ENCODE results near the gene SLC35A4. TPM values are rescaled to one million over a fixed set of nuclear protein-coding genes. Genes with fewer than 3 reads are reported as not detected.
"Not testable (repeated sequence)": the region's sequence is repeated elsewhere in the genome, so short reads cannot be mapped to it uniquely, and the experiment has no call there.

SLC35A4 gene
- total RNA-seq, 1 donor from 2014 or later: 91.9 TPM

GRCh38 chr5:140603446-140603698 lies 38.7 kb downstream of the SLC35A4 start:
- H3K36me3 Mint-ChIP-seq (ENCODE audit: low read depth); DNase-seq (ENCODE audit: low spot score); H3K9me3 Mint-ChIP-seq; H3K4me1 Mint-ChIP-seq (ENCODE audit: low read depth); H3K4me3 Mint-ChIP-seq (ENCODE audit: low read depth); intact Hi-C loops (cut with micrococcal nuclease); H3K27ac Mint-ChIP-seq; H3K27me3 Mint-ChIP-seq (ENCODE audit: low read depth): not testable (repeated sequence)

- intact Hi-C loops (cut with micrococcal nuclease): no loop called here
- Mint-ChIP-seq H3K27ac (no peak overlapping the region), H3K4me3 (ENCODE audit: low read depth) (no peak overlapping the region), H3K4me1 (ENCODE audit: low read depth) (no peaks in the 10 kb centered on the region), H3K27me3 (ENCODE audit: low read depth) (peaks cover 8% of the 10 kb centered on the region), H3K9me3 (no peaks in the 10 kb centered on the region), H3K36me3 (ENCODE audit: low read depth) (no peaks in the 10 kb centered on the region)
- DNase-seq (ENCODE audit: low spot score): no peak
Measured at GRCh38 chr5:140603734-140604133, 39.1 kb downstream of the SLC35A4 start.

- Mint-ChIP-seq H3K4me1 (ENCODE audit: low read depth) (no peaks in the 10 kb centered on the region), H3K4me3 (ENCODE audit: low read depth) (no peak overlapping the region), H3K9me3 (no peaks in the 10 kb centered on the region), H3K27ac (no peak overlapping the region), H3K36me3 (ENCODE audit: low read depth) (no peaks in the 10 kb centered on the region), H3K27me3 (ENCODE audit: low read depth) (peaks cover 10% of the 10 kb centered on the region)
- intact Hi-C loops (cut with micrococcal nuclease): no loop called here
- DNase-seq (ENCODE audit: low spot score): no peak
Measured at GRCh38 chr5:140605879-140606278, 41.3 kb downstream of the SLC35A4 start.

GRCh38 chr5:140607031-140607430 lies 42.4 kb downstream of the SLC35A4 start:
- Mint-ChIP-seq H3K9me3 (no peaks in the 10 kb centered on the region), H3K36me3 (ENCODE audit: low read depth) (no peaks in the 10 kb centered on the region), H3K4me3 (ENCODE audit: low read depth) (no peak overlapping the region), H3K27ac (no peak overlapping the region), H3K4me1 (ENCODE audit: low read depth) (peaks cover 4% of the 10 kb centered on the region), H3K27me3 (ENCODE audit: low read depth) (peaks cover 10% of the 10 kb centered on the region)
- intact Hi-C loops (cut with micrococcal nuclease): no loop called here
- DNase-seq (ENCODE audit: low spot score): no peak

GRCh38 chr5:140608722-140609121 lies 44.1 kb downstream of the SLC35A4 start:
- intact Hi-C loops (cut with micrococcal nuclease): no loop called here
- Mint-ChIP-seq H3K9me3 (no peaks in the 10 kb centered on the region), H3K27me3 (ENCODE audit: low read depth) (peaks cover 10% of the 10 kb centered on the region), H3K36me3 (ENCODE audit: low read depth) (no peaks in the 10 kb centered on the region), H3K4me3 (ENCODE audit: low read depth) (no peak overlapping the region), H3K27ac (no peak overlapping the region), H3K4me1 (ENCODE audit: low read depth) (peaks cover 4% of the 10 kb centered on the region)
- no peak for DNase-seq (ENCODE audit: low spot score)

- Mint-ChIP-seq H3K4me1 (ENCODE audit: low read depth) (peaks cover 4% of the 10 kb centered on the region), H3K9me3 (no peaks in the 10 kb centered on the region), H3K4me3 (ENCODE audit: low read depth) (no peak overlapping the region), H3K36me3 (ENCODE audit: low read depth) (no peaks in the 10 kb centered on the region), H3K27ac (no peak overlapping the region), H3K27me3 (ENCODE audit: low read depth) (peaks cover 10% of the 10 kb centered on the region)
- intact Hi-C loops (cut with micrococcal nuclease): no loop called here
- no peak for DNase-seq (ENCODE audit: low spot score)
Measured at GRCh38 chr5:140609126-140609525, 44.5 kb downstream of the SLC35A4 start.

GRCh38 chr5:140611020-140611521 lies 46.4 kb downstream of the SLC35A4 start:
- Mint-ChIP-seq H3K4me3 (ENCODE audit: low read depth) (no peak overlapping the region), H3K4me1 (ENCODE audit: low read depth) (peaks cover 4% of the 10 kb centered on the region), H3K36me3 (ENCODE audit: low read depth) (no peaks in the 10 kb centered on the region)

More at GRCh38 chr5:140611020-140611521, 46.4 kb downstream of the SLC35A4 start:
- Mint-ChIP-seq H3K9me3 (no peaks in the 10 kb centered on the region), H3K27me3 (ENCODE audit: low read depth) (peaks cover 5% of the 10 kb centered on the region), H3K27ac (no peak overlapping the region)
- DNase-seq (ENCODE audit: low spot score): no peak
- intact Hi-C loops (cut with micrococcal nuclease): no loop called here

Other genes with a start within 250 kb of the SLC35A4 start
- gene HBEGF, start 218.2 kb upstream of the SLC35A4 start, total RNA-seq: 15.7 and 17.1 TPM in 2 replicates
- 0.18 TPM in 1 of 2 replicates, not detected in the other for gene SLC4A9, start 204.6 kb upstream of the SLC35A4 start, total RNA-seq
- gene ANKHD1, start 163.0 kb upstream of the SLC35A4 start, total RNA-seq: 119 and 120 TPM in 2 replicates
- gene EIF4EBP3, start 17.2 kb upstream of the SLC35A4 start, total RNA-seq: 9.2 and 15.0 TPM in 2 replicates
- 45.9 and 48.2 TPM in 2 replicates for gene SRA1, start 7.4 kb upstream of the SLC35A4 start, total RNA-seq
- gene APBB3, start 230 bp upstream of the SLC35A4 start, total RNA-seq: 15.1 and 17.9 TPM in 2 replicates
- 0.39 TPM in 2 replicates for gene CD14, start 68.3 kb downstream of the SLC35A4 start, total RNA-seq
- 40.2 and 40.7 TPM in 2 replicates for gene TMCO6, start 74.6 kb downstream of the SLC35A4 start, total RNA-seq
- gene NDUFA2, start 82.8 kb downstream of the SLC35A4 start, total RNA-seq: 63.0 and 65.6 TPM in 2 replicates
- gene IK, start 83.0 kb downstream of the SLC35A4 start, total RNA-seq: 111 and 119 TPM in 2 replicates
- gene WDR55, start 100.1 kb downstream of the SLC35A4 start, total RNA-seq: 39.1 and 40.0 TPM in 2 replicates
- gene DND1, start 108.7 kb downstream of the SLC35A4 start, total RNA-seq: 3.2 and 3.5 TPM in 2 replicates
- 107 and 110 TPM in 2 replicates for gene HARS1, start 126.5 kb downstream of the SLC35A4 start, total RNA-seq
- gene HARS2, start 126.6 kb downstream of the SLC35A4 start, total RNA-seq: 28.0 and 30.1 TPM in 2 replicates
- 53.4 and 53.9 TPM in 2 replicates for gene ZMAT2, start 135.6 kb downstream of the SLC35A4 start, total RNA-seq
- 0.07 TPM in 1 of 2 replicates, not detected in the other for gene PCDHA1, start 221.3 kb downstream of the SLC35A4 start, total RNA-seq
- gene PCDHA2, start 230.0 kb downstream of the SLC35A4 start, total RNA-seq: not detected in 2 replicates
- not detected in 2 replicates for gene PCDHA3, start 236.2 kb downstream of the SLC35A4 start, total RNA-seq
- not detected in 2 replicates for gene PCDHA4, start 242.2 kb downstream of the SLC35A4 start, total RNA-seq